Stomach smooth muscle (tissue), 2 donors: ENCODE data around the gene PARVA.

ENCODE experiments used
- H3K27ac ChIP-seq: one replicate; pipeline ENCODE4 v1.7.0; 2013; ENCODE audit warnings: mild to moderate bottlenecking, low read length, inconsistent platforms
- H3K27me3 ChIP-seq, 2 donors: one replicate each; pipeline ENCODE4 v1.7.0; 2013; ENCODE audit warnings: low read length in 2 of 2; ENCODE audit not compliant: insufficient read depth in 2 of 2, control insufficient read depth in 1 of 2
- H3K36me3 ChIP-seq, 2 donors: one replicate each; pipeline ENCODE4 v1.7.0; 2013; ENCODE audit warnings: low read length in 2 of 2; ENCODE audit not compliant: control insufficient read depth in 2 of 2, insufficient read depth in 2 of 2
- H3K4me1 ChIP-seq: one replicate; pipeline ENCODE4 v1.7.0; 2013; ENCODE audit warnings: low read length; ENCODE audit not compliant: control insufficient read depth, insufficient read depth
- H3K4me3 ChIP-seq, 2 donors: one replicate each; pipeline ENCODE4 v1.7.0; 2013; ENCODE audit warnings: low read length in 2 of 2
- H3K9ac ChIP-seq, 2 donors: one replicate each; pipeline ENCODE4 v1.7.0; 2013; ENCODE audit warnings: low read length in 2 of 2, mild to moderate bottlenecking in 1 of 2
- H3K9me3 ChIP-seq, 2 donors: one replicate each; pipeline ENCODE4 v1.7.0; 2013; ENCODE audit warnings: low read length in 2 of 2; ENCODE audit not compliant: control insufficient read depth in 2 of 2
- donor health status: healthy.
- donor health status: Pancreatic carcinoma.

Gene PARVA

GRCh38 chr11:12569499-12570425 is 192.4 kb downstream of the PARVA start:
- Histone ChIP-seq H3K9me3 (no peaks in the 10 kb centered on the region), H3K27me3 (no peaks in the 10 kb centered on the region), H3K9ac (no peak overlapping the region), H3K36me3 (no peaks in the 10 kb centered on the region), H3K27ac (no peak overlapping the region), H3K4me1 (no peaks in the 10 kb centered on the region), H3K4me3 (no peak overlapping the region)

- Histone ChIP-seq H3K27me3 (no peaks in the 10 kb centered on the region), H3K9me3 (no peaks in the 10 kb centered on the region), H3K27ac (no peak overlapping the region), H3K4me3 (no peak overlapping the region), H3K9ac (no peak overlapping the region), H3K36me3 (no peaks in the 10 kb centered on the region), H3K4me1 (no peaks in the 10 kb centered on the region)
Measured at GRCh38 chr11:12573707-12574485, 196.5 kb downstream of the PARVA start.

- Histone ChIP-seq H3K27ac (no peak overlapping the region), H3K36me3 (no peaks in the 10 kb centered on the region), H3K27me3 (no peaks in the 10 kb centered on the region), H3K4me3 (no peak overlapping the region), H3K9me3 (no peaks in the 10 kb centered on the region), H3K9ac (no peak overlapping the region), H3K4me1 (peaks cover 4% of the 10 kb centered on the region)
Measured at GRCh38 chr11:12577725-12578644, 200.6 kb downstream of the PARVA start.

- Histone ChIP-seq H3K4me3 (no peak overlapping the region), H3K9me3 (no peaks in the 10 kb centered on the region), H3K4me1 (peaks cover 4% of the 10 kb centered on the region), H3K36me3 (no peaks in the 10 kb centered on the region), H3K9ac (no peak overlapping the region), H3K27me3 (no peaks in the 10 kb centered on the region), H3K27ac (no peak overlapping the region)
Measured at GRCh38 chr11:12581416-12581815, 204.0 kb downstream of the PARVA start.

- Histone ChIP-seq H3K36me3 (no peaks in the 10 kb centered on the region), H3K9me3 (no peaks in the 10 kb centered on the region), H3K9ac (no peak overlapping the region), H3K27ac (no peak overlapping the region), H3K4me3 (no peak overlapping the region), H3K27me3 (no peaks in the 10 kb centered on the region), H3K4me1 (peaks cover 4% of the 10 kb centered on the region)
Measured at GRCh38 chr11:12581923-12582322, 204.6 kb downstream of the PARVA start.
